H1 (cell line): Measurements from ENCODE around the gene SH3TC2. TPM values are rescaled to one million over a fixed set of nuclear protein-coding genes. Genes with fewer than 3 reads are reported as not detected.
"Not testable (repeated sequence)": the region's sequence is repeated elsewhere in the genome, so short reads cannot be mapped to it uniquely, and the experiment has no call there.

Source experiments
- CTCF ChIA-PET: fragments of 300-600 bp; sonication (Branson Sonifier 250); formaldehyde crosslinking; loops from one replicate; lab custom pipeline; 2021; ENCODE audit not compliant: partially characterized antibody; lab: Charles Lee
- POLR2A ChIA-PET: fragments of 300-600 bp; sonication (Branson Sonifier 250); formaldehyde crosslinking; loops from one replicate; lab custom pipeline; 2021; ENCODE audit warnings: inconsistent platforms; ENCODE audit not compliant: partially characterized antibody; lab: Charles Lee
- DNase-seq, 2 experiments: peaks; one replicate each; pipeline versions ENCODE4 v3.0.0 to v3.0.0-alpha.2; 2010 to 2022; ENCODE audit warnings: low spot score in 2 of 2, low read depth in 1 of 2, mixed read lengths in 1 of 2
- FAIRE-seq: peaks from 2 replicates; lab custom pipeline; 2011; peaks lifted over from hg19 to GRCh38; lab: Jason Lieb, UNC
- H2AFZ ChIP-seq: 2 replicates; pipeline ENCODE4 v1.8.1; 2012; ENCODE audit warnings: low read length, inconsistent platforms
- H2AK5ac ChIP-seq: 2 replicates; pipeline ENCODE4 v1.6.1; 2013; ENCODE audit warnings: low read depth, low read length
- H2BK120ac ChIP-seq: replicated peaks from 2 replicates; pipeline ENCODE3; 2013; ENCODE audit warnings: low read depth, low read length, inconsistent platforms
- H2BK12ac ChIP-seq: 2 replicates; pipeline ENCODE4 v1.6.1; 2013; ENCODE audit warnings: low read depth, low read length
- H2BK15ac ChIP-seq: 2 replicates; pipeline ENCODE4 v1.6.1; 2013; ENCODE audit warnings: low read length
- H2BK20ac ChIP-seq: 2 replicates; pipeline ENCODE4 v1.6.1; 2013; ENCODE audit warnings: low read length
- H2BK5ac ChIP-seq: 2 replicates; pipeline ENCODE4 v1.6.1; 2013; ENCODE audit warnings: low read depth, low read length
- H3K14ac ChIP-seq: 2 replicates; pipeline ENCODE4 v1.6.1; 2013; ENCODE audit warnings: inconsistent platforms; ENCODE audit not compliant: insufficient read length
- H3K18ac ChIP-seq: 2 replicates; pipeline ENCODE4 v1.6.1; 2013; ENCODE audit warnings: low read length; ENCODE audit errors: extremely low read depth
- H3K23ac ChIP-seq: 2 replicates; pipeline ENCODE4 v1.6.1; 2013; ENCODE audit warnings: inconsistent platforms; ENCODE audit not compliant: insufficient read length
- H3K23me2 ChIP-seq: 2 replicates; pipeline ENCODE4 v1.6.1; 2013; ENCODE audit warnings: low read depth, low read length
- H3K27ac ChIP-seq: 2 replicates; pipeline ENCODE4 v1.6.1; 2011; ENCODE audit warnings: low read depth, low read length, inconsistent platforms
- H3K27me3 ChIP-seq, 4 experiments: replicated peaks in 1 of 4; 1 replicate in 1 of 4; 2 replicates in 3 of 4; pipeline versions ENCODE4 v1.6.1 to v1.8.1; 2011 to 2013; ENCODE audit warnings: low read length in 3 of 4, mild to moderate bottlenecking in 3 of 4, inconsistent platforms in 2 of 4, mixed read lengths in 2 of 4, moderate library complexity in 1 of 4; ENCODE audit not compliant: control insufficient read depth in 3 of 4, insufficient read depth in 3 of 4; ENCODE audit errors: extremely low read depth in 1 of 4
- H3K36me3 ChIP-seq, 4 experiments: 2 replicates each; pipeline versions ENCODE4 v1.6.1 to v1.8.1; 2011 to 2013; ENCODE audit warnings: mild to moderate bottlenecking in 4 of 4, low read length in 3 of 4, moderate library complexity in 2 of 4, control low read depth in 1 of 4, inconsistent platforms in 1 of 4; ENCODE audit not compliant: insufficient read depth in 4 of 4, control insufficient read depth in 2 of 4
- H3K4ac ChIP-seq: replicated peaks from 2 replicates; pipeline ENCODE3; 2013; ENCODE audit warnings: low read length, low read depth, mixed read lengths, inconsistent platforms; ENCODE audit not compliant: insufficient read length
- H3K4me1 ChIP-seq, 4 experiments: replicated peaks in 1 of 4; 1 replicate in 1 of 4; 2 replicates in 3 of 4; pipeline versions ENCODE4 v1.6.1 to v1.8.1; 2011 to 2013; ENCODE audit warnings: low read length in 3 of 4, inconsistent platforms in 2 of 4, mixed read lengths in 1 of 4; ENCODE audit not compliant: insufficient read depth in 4 of 4, control insufficient read depth in 3 of 4
- H3K4me2 ChIP-seq, 2 experiments: 2 replicates each; pipeline versions ENCODE4 v1.6.1 to v1.8.1; 2011 to 2013; ENCODE audit warnings: low read depth in 2 of 2, low read length in 2 of 2, control low read depth in 1 of 2, inconsistent platforms in 1 of 2, mild to moderate bottlenecking in 1 of 2; ENCODE audit not compliant: insufficient read depth in 1 of 2
- H3K4me3 ChIP-seq, 4 experiments: fragments of 200-600, 300-600 bp in 1 of 4; sonication (generic), shearing (Covaris generic), sonication (Bioruptor Twin) in 1 of 4; 2 replicates each; pipeline versions ENCODE4 v1.5.1 to v1.8.1; 2011 to 2016; ENCODE audit warnings: low read length in 4 of 4, low read depth in 3 of 4, control low read depth in 2 of 4, inconsistent platforms in 2 of 4, mild to moderate bottlenecking in 2 of 4, mixed read lengths in 1 of 4, moderate library complexity in 1 of 4; ENCODE audit not compliant: insufficient read depth in 2 of 4; ENCODE audit errors: extremely low read depth in 1 of 4
- H3K56ac ChIP-seq: replicated peaks from 2 replicates; pipeline ENCODE3; 2013; ENCODE audit warnings: low read depth, mild to moderate bottlenecking, mixed read lengths, low read length, inconsistent platforms; ENCODE audit not compliant: insufficient read length
- H3K79me1 ChIP-seq: 2 replicates; pipeline ENCODE4 v1.6.1; 2013; ENCODE audit warnings: low read depth, low read length, control low read depth
- H3K79me2 ChIP-seq, 2 experiments: 2 replicates each; pipeline versions ENCODE4 v1.6.1 to v1.8.1; 2012 to 2013; ENCODE audit warnings: low read length in 2 of 2, mild to moderate bottlenecking in 2 of 2, inconsistent platforms in 1 of 2; ENCODE audit not compliant: insufficient read depth in 2 of 2, control insufficient read depth in 1 of 2
- H3K9ac ChIP-seq, 4 experiments: replicated peaks in 1 of 4; 1 replicate in 1 of 4; 2 replicates in 3 of 4; pipeline versions ENCODE4 v1.6.1 to v1.8.1; 2011 to 2013; ENCODE audit warnings: low read depth in 3 of 4, low read length in 3 of 4, control low read depth in 2 of 4, mild to moderate bottlenecking in 2 of 4, moderate library complexity in 2 of 4, inconsistent platforms in 1 of 4; ENCODE audit errors: extremely low read depth in 1 of 4
- H3K9me3 ChIP-seq, 2 experiments: 2 replicates each; pipeline versions ENCODE4 v1.6.1 to v1.8.1; 2012 to 2013; ENCODE audit warnings: mild to moderate bottlenecking in 2 of 2, moderate library complexity in 2 of 2, control low read depth in 1 of 2, inconsistent platforms in 1 of 2, low read depth in 1 of 2, low read length in 1 of 2, mixed read lengths in 1 of 2; ENCODE audit not compliant: insufficient read depth in 2 of 2
- H4K20me1 ChIP-seq, 2 experiments: replicated peaks in 1 of 2; 2 replicates each; pipeline versions ENCODE3 to v1.8.1; 2011 to 2013; ENCODE audit warnings: inconsistent platforms in 2 of 2, low read length in 2 of 2, mild to moderate bottlenecking in 1 of 2; ENCODE audit not compliant: insufficient read depth in 2 of 2, control insufficient read depth in 1 of 2
- H4K5ac ChIP-seq: 2 replicates; pipeline ENCODE4 v1.6.1; 2013; ENCODE audit warnings: low read length, low read depth, mixed read lengths, inconsistent platforms; ENCODE audit not compliant: insufficient read length
- H4K8ac ChIP-seq: 2 replicates; pipeline ENCODE4 v1.8.0; 2013; ENCODE audit warnings: mild to moderate bottlenecking, moderate library complexity, low read length, inconsistent platforms; ENCODE audit not compliant: insufficient read depth; ENCODE audit errors: extremely low read depth
- H4K91ac ChIP-seq: replicated peaks from 2 replicates; pipeline ENCODE3; 2013; ENCODE audit warnings: low read length, mixed read lengths, inconsistent platforms; ENCODE audit not compliant: insufficient read length
- polyA plus RNA-seq, 7 experiments: library from polyadenylated mRNA; depleted of rRNA in 3 of 7; stranded (reverse) in 5 of 7; unstranded in 2 of 7; fragments of >200 nt in 5 of 7; fragments of 200-250 nt in 2 of 7; gene quantifications; 1 replicate in 5 of 7; 2 replicates in 1 of 7; 4 replicates in 1 of 7; pipeline versions ENCODE4 v1.2.1 to v1.2.3, GENCODE V29; 2011 to 2013; ENCODE audit warnings: missing spikeins in 2 of 7, mixed read lengths in 2 of 7
- total RNA-seq: library from RNA; stranded (reverse); fragmentation: NEBNext Ultra II Directional; extraction: Animal tissue kit (Norgen Biotek cat#: 25700); gene quantifications from 2 replicates; pipeline ENCODE4 v1.2.1, GENCODE V29; 2021

SH3TC2 gene
- total and polyA plus RNA-seq, 2 of the 8 experiments (the other 6 are each of a cell fraction or from before 2014, with no cell fraction given) = 0.11 to 0.80 TPM

- H3K4ac ChIP-seq, H3K9ac ChIP-seq, H3K36me3 ChIP-seq, H2BK120ac ChIP-seq, H3K18ac ChIP-seq, H2AK5ac ChIP-seq, H3K4me1 ChIP-seq, H3K23me2 ChIP-seq, H3K79me2 ChIP-seq, H4K20me1 ChIP-seq, H3K56ac ChIP-seq, H3K27ac ChIP-seq, H4K91ac ChIP-seq, H3K4me3 ChIP-seq, H3K79me1 ChIP-seq, H3K9me3 ChIP-seq, H2BK15ac ChIP-seq, H3K23ac ChIP-seq, H3K14ac ChIP-seq, DNase-seq, H2BK5ac ChIP-seq, H2BK12ac ChIP-seq, H2BK20ac ChIP-seq, FAIRE-seq, H3K27me3 ChIP-seq, POLR2A ChIA-PET, H2AFZ ChIP-seq, H3K4me2 ChIP-seq, H4K5ac ChIP-seq, H4K8ac ChIP-seq: not testable (repeated sequence)
- CTCF ChIA-PET = interaction anchor here (4.0 kb wide), 1 partner anchor 39 kb away, joined by 18 read pairs; no protein-coding TSS in a partner anchor
Observed at GRCh38 chr5:149074071-149074470, 11.2 kb upstream of the SH3TC2 start.
